ENCODE measurements around the gene NFATC4. TPM values are rescaled to one million over a fixed set of nuclear protein-coding genes. Genes with fewer than 3 reads are reported as not detected.
A peak's percentile ranks its signal among the peaks of the same experiment; 100 is the strongest.

The NFATC4 gene
- 56.5 and 68.4 TPM in 2 replicates for total RNA-seq (2013; cell fraction: nucleolus; rRNA removed)
- total RNA-seq (2014; rRNA removed) = 7.0 and 7.1 TPM in 2 replicates
- 2.2 and 4.1 TPM in 2 replicates for total RNA-seq (2014; rRNA removed; fragmentation: Illumina TruSeq; extraction: Trizol)
- 13.5 and 19.2 TPM in 2 replicates for total RNA-seq (2021)
- 11.7 TPM for polyA plus RNA-seq (2011; ENCODE audit: low read depth)
- 4.5 and 5.6 TPM in 2 replicates for polyA plus RNA-seq (2011; rRNA removed)
- polyA plus RNA-seq (2011; cell fraction: cytosol; rRNA removed) = 5.3 and 6.3 TPM in 2 replicates
- polyA plus RNA-seq (2011; cell fraction: nucleus; rRNA removed) = 117 and 162 TPM in 2 replicates
- polyA plus RNA-seq (2012) = 20.7 and 22.0 TPM in 2 replicates
- 4.8 and 5.3 TPM in 2 replicates for polyA plus RNA-seq (2014; fragmentation: Illumina TruSeq; extraction: Trizol)
- polyA plus RNA-seq (2014; fragmentation: Nextera tagmentation; extraction: Ambion mirVana) = 1 to 10 TPM in 1 of 2 experiments, under 1 TPM in 1; 0.97 to 4.5 TPM
- 14.3 and 15.3 TPM in 2 replicates for polyA plus RNA-seq (2014; rRNA removed)
- 1 to 10 TPM; 2.0 to 2.9 TPM for polyA plus RNA-seq (2016; fragmentation: Nextera tagmentation; extraction: Ambion mirVana)
- polyA minus RNA-seq (2011; rRNA and poly(A)+ RNA removed) = 2.4 and 5.4 TPM in 2 replicates
- 2.0 and 4.0 TPM in 2 replicates for polyA minus RNA-seq (2011; cell fraction: cytosol; rRNA and poly(A)+ RNA removed)
- polyA minus RNA-seq (2011; cell fraction: nucleus; rRNA and poly(A)+ RNA removed) = 7.2 and 7.7 TPM in 2 replicates
- Bru-seq, nascent RNA = percentile 52 among the genes with signal in this experiment
- BruChase-seq, experiment 1, labeled RNA remaining after a 6-hour chase = percentile 52 among the genes with signal in this experiment
- percentile 49 among the genes with signal in this experiment for BruChase-seq, experiment 2, labeled RNA remaining after a 2-hour chase
- long read RNA-seq, experiment 1 = 0 reads
- long read RNA-seq, experiment 2 = 0 reads

DNA sequence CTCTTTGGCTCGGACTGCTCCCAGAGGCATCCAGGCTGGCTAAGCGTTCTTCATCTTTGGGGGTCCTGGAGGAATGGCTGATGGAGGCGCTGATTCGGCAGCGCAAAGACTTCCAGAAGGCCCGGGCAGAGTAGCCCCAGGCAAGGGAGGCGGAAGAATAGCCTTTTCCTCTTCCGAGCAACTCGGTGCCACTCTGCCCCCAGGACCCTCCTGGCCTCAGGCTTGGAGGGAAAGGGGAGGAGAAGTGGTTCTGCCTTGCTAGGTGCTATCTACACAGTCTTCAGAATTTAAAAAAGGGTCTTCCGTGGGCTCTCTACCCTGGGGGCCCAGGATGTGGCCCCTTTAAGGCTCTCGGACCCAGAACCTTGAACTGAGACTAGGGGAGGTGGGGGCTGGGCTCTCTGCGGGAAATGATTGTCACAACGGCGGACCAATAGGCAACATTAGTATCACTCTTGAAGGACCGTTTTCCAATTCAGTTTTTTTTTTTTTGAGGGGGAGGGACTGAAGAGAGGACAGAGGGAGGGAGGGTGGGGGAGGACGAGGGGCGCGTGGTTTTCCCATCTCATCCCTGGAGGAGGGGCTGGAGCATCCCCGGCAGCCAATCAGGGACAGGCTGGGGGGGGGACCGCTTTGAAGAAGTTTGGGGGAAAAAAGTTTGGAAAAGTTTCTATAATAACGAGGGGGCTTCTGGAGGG lies at the start of gene NFATC4:
NFATC4 (plus strand) TSS at position 671 of the 698 bp plus-strand sequence. CDS start 157 bp downstream, outside the sequence.
- peak within 1 kb of the TSS; percentile 60; the same call in 1 of the 2 replicates for H3K9ac ChIP-seq (ENCODE audit: control insufficient read depth, insufficient read depth, low read length)
- H3K9me3 ChIP-seq (replicated peaks; ENCODE audit: control insufficient read depth, insufficient read depth, low read length) = no peaks in the 10 kb centered on the region
- H4K20me1 ChIP-seq (ENCODE audit: control insufficient read depth, insufficient read depth) = no peaks in the 10 kb centered on the region
- ATAC-seq (peak; percentile 42), DNase-seq (ENCODE audit: low read depth, low spot score) (no peak), FAIRE-seq (no peak)
- intact Hi-C loops (cut with micrococcal nuclease; ENCODE audit: unreplicated experiment) = loop anchor here (5.0 kb wide), 2 partner anchors 35 to 45 kb away; no protein-coding TSS in a partner anchor
- BruUV-seq (replicated peaks) = no TSS peak
- H3K79me2 ChIP-seq (ENCODE audit: control insufficient read depth, insufficient read depth, low read length) = no peaks in the 10 kb centered on the region
- ChIA-PET RAD21 (ENCODE audit: unreplicated experiment) (interaction anchor here (1.0 to 2.1 kb wide), 2 partner anchors 34 to 64 kb away, joined by 6 to 7 read pairs; no protein-coding TSS in a partner anchor), SMC1A (ENCODE audit: uncharacterized antibody, unreplicated experiment) (interaction anchor here (0.7 to 1.4 kb wide), 3 partner anchors 57 to 64 kb away, joined by 3 to 4 read pairs (median 3); partner anchors contain the start of gene KHNYN), POLR2A (interaction anchor here (0.7 to 1.4 kb wide), 3 partner anchors 14 to 120 kb away, joined by 3 to 13 read pairs (median 6); partner anchors contain the start of genes CBLN3 and KHNYN), CTCF (interaction anchor here (1.1 to 4.4 kb wide), 3 partner anchors 35 to 63 kb away, joined by 3 to 22 read pairs (median 10); no protein-coding TSS in a partner anchor)
- peaks cover 1 to 6% of the 10 kb centered on the region in 2 experiments for H3K27me3 ChIP-seq (replicated peaks in 1 of 2; ENCODE audit: control insufficient read depth in 2 of 2, insufficient read depth in 2 of 2, low read length in 1 of 2)
- peak within 1 kb of the TSS; percentile 53 for H3K4me3 ChIP-seq
- H3K4me2 ChIP-seq (ENCODE audit: control insufficient read depth, insufficient read depth) = peak within 1 kb of the TSS; percentile 83
- H2AFZ ChIP-seq (ENCODE audit: control insufficient read depth, low read depth, low read length) = peak within 1 kb of the TSS; percentile 80
- in situ Hi-C loops (cut with MboI) = loop anchor here (5.0 kb wide), 1 partner anchor 65 kb away; no protein-coding TSS in a partner anchor
- H3K36me3 ChIP-seq (ENCODE audit: control insufficient read depth in 2 of 2, insufficient read depth in 2 of 2, low read length in 1 of 2) = no peaks in the 10 kb centered on the region
- H3K4me1 ChIP-seq (ENCODE audit: control insufficient read depth, insufficient read depth, low read length) = peaks cover 16% of the 10 kb centered on the region
- WGBS (ENCODE audit: insufficient coverage, insufficient replicate concordance, low lambda C conversion rate, missing lambda C conversion rate) = 35% methylated on average over 17 of the region's 21 CpGs
- H3K27ac ChIP-seq (ENCODE audit: control insufficient read depth, insufficient read depth) = peak within 1 kb of the TSS; percentile 48; the same call in 1 of the 2 replicates
- TF ChIP-seq KDM1A (IDR thresholded peaks at IDR 0.05; ENCODE audit: borderline replicate concordance) (no peak), SMC3 (IDR thresholded peaks at IDR 0.05; ENCODE audit: borderline replicate concordance, low read length) (no peak), CEBPB (IDR thresholded peaks at IDR 0.05; ENCODE audit: borderline replicate concordance in 1 of 2, low read depth in 2 of 2, low read length in 2 of 2) (no peak), HDAC6 (IDR thresholded peaks at IDR 0.05; ENCODE audit: unreplicated experiment) (no peak), YY1 (IDR thresholded peaks at IDR 0.05; ENCODE audit: low read depth, low read length) (no peak), MEF2A (IDR thresholded peaks at IDR 0.05; ENCODE audit: insufficient read depth, low read depth, low read length) (no peak), CHD2 (IDR thresholded peaks at IDR 0.05; ENCODE audit: borderline replicate concordance, low read depth, low read length) (peak; percentile 88)
- TF ChIP-seq, protein P1, sequence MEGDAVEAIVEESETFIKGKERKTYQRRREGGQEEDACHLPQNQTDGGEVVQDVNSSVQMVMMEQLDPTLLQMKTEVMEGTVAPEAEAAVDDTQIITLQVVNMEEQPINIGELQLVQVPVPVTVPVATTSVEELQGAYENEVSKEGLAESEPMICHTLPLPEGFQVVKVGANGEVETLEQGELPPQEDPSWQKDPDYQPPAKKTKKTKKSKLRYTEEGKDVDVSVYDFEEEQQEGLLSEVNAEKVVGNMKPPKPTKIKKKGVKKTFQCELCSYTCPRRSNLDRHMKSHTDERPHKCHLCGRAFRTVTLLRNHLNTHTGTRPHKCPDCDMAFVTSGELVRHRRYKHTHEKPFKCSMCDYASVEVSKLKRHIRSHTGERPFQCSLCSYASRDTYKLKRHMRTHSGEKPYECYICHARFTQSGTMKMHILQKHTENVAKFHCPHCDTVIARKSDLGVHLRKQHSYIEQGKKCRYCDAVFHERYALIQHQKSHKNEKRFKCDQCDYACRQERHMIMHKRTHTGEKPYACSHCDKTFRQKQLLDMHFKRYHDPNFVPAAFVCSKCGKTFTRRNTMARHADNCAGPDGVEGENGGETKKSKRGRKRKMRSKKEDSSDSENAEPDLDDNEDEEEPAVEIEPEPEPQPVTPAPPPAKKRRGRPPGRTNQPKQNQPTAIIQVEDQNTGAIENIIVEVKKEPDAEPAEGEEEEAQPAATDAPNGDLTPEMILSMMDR (IDR thresholded peaks at IDR 0.05 in 2 of 3, conservative IDR thresholded peaks at IDR 0.05 in 1 of 3; ENCODE audit: control insufficient read depth in 2 of 3, extremely low read depth in 1 of 3, insufficient read depth in 1 of 3, low read depth in 3 of 3, low read length in 3 of 3) = no peak
- TF ChIP-seq, protein P2, sequence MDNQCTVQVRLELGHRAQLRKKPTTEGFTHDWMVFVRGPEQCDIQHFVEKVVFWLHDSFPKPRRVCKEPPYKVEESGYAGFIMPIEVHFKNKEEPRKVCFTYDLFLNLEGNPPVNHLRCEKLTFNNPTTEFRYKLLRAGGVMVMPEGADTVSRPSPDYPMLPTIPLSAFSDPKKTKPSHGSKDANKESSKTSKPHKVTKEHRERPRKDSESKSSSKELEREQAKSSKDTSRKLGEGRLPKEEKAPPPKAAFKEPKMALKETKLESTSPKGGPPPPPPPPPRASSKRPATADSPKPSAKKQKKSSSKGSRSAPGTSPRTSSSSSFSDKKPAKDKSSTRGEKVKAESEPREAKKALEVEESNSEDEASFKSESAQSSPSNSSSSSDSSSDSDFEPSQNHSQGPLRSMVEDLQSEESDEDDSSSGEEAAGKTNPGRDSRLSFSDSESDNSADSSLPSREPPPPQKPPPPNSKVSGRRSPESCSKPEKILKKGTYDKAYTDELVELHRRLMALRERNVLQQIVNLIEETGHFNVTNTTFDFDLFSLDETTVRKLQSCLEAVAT (IDR thresholded peaks at IDR 0.05) = no peak
- TF ChIP-seq, protein P3, sequence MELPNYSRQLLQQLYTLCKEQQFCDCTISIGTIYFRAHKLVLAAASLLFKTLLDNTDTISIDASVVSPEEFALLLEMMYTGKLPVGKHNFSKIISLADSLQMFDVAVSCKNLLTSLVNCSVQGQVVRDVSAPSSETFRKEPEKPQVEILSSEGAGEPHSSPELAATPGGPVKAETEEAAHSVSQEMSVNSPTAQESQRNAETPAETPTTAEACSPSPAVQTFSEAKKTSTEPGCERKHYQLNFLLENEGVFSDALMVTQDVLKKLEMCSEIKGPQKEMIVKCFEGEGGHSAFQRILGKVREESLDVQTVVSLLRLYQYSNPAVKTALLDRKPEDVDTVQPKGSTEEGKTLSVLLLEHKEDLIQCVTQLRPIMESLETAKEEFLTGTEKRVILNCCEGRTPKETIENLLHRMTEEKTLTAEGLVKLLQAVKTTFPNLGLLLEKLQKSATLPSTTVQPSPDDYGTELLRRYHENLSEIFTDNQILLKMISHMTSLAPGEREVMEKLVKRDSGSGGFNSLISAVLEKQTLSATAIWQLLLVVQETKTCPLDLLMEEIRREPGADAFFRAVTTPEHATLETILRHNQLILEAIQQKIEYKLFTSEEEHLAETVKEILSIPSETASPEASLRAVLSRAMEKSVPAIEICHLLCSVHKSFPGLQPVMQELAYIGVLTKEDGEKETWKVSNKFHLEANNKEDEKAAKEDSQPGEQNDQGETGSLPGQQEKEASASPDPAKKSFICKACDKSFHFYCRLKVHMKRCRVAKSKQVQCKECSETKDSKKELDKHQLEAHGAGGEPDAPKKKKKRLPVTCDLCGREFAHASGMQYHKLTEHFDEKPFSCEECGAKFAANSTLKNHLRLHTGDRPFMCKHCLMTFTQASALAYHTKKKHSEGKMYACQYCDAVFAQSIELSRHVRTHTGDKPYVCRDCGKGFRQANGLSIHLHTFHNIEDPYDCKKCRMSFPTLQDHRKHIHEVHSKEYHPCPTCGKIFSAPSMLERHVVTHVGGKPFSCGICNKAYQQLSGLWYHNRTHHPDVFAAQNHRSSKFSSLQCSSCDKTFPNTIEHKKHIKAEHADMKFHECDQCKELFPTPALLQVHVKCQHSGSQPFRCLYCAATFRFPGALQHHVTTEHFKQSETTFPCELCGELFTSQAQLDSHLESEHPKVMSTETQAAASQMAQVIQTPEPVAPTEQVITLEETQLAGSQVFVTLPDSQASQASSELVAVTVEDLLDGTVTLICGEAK (IDR thresholded peaks at IDR 0.05; ENCODE audit: borderline replicate concordance) = no peak
